Measurements from ENCODE around the gene CDC42BPB.
"Not testable (repeated sequence)": the region's sequence is repeated elsewhere in the genome, so short reads cannot be mapped to it uniquely, and the experiment has no call there.

CDC42BPB gene

GRCh38 chr14:102900631-102901571 lies 156.4 kb downstream of the CDC42BPB start:
- no peak for DNase-seq (ENCODE audit: low spot score)

- DNase-seq (ENCODE audit: low spot score) = no peak
Observed at GRCh38 chr14:102899516-102899900, 157.8 kb downstream of the CDC42BPB start.

- no peak for DNase-seq (ENCODE audit: low spot score)
Observed at GRCh38 chr14:102898776-102899515, 158.4 kb downstream of the CDC42BPB start.

GRCh38 chr14:102898298-102898697 lies 159.1 kb downstream of the CDC42BPB start:
- DNase-seq (ENCODE audit: low spot score) = no peak

GRCh38 chr14:102897299-102898027 lies 159.9 kb downstream of the CDC42BPB start:
- no peak for DNase-seq (ENCODE audit: low spot score)

- not testable (repeated sequence) for DNase-seq (ENCODE audit: low spot score)
Observed at GRCh38 chr14:102896735-102897134, 160.6 kb downstream of the CDC42BPB start.

GRCh38 chr14:102893452-102893851 lies 163.9 kb downstream of the CDC42BPB start:
- DNase-seq (ENCODE audit: low spot score) = peak; percentile 88

GRCh38 chr14:102892651-102893050 lies 164.7 kb downstream of the CDC42BPB start:
- no peak for DNase-seq (ENCODE audit: low spot score)

GRCh38 chr14:102891556-102891955 lies 165.8 kb downstream of the CDC42BPB start:
- no peak for DNase-seq (ENCODE audit: low spot score)

- no peak for DNase-seq (ENCODE audit: low spot score)
Observed at GRCh38 chr14:102891111-102891510, 166.2 kb downstream of the CDC42BPB start.

GRCh38 chr14:102889615-102890014 lies 167.7 kb downstream of the CDC42BPB start:
- no peak for DNase-seq (ENCODE audit: low spot score)

- DNase-seq (ENCODE audit: low spot score) = no peak
Observed at GRCh38 chr14:102888748-102889147, 168.6 kb downstream of the CDC42BPB start.

- no peak for DNase-seq (ENCODE audit: low spot score)
Observed at GRCh38 chr14:102885737-102886447, 171.5 kb downstream of the CDC42BPB start.

- no peak for DNase-seq (ENCODE audit: low spot score)
Observed at GRCh38 chr14:102883554-102883953, 173.8 kb downstream of the CDC42BPB start.

GRCh38 chr14:102883089-102883541 lies 174.2 kb downstream of the CDC42BPB start:
- no peak for DNase-seq (ENCODE audit: low spot score)
